Activated T-cell treated with anti-CD3 and anti-CD28 coated beads, Interleukin-2, amount 50 U/mL, for 4 hours (primary cell): ENCODE data around the gene COL18A1. TPM values are rescaled to one million over a fixed set of nuclear protein-coding genes. Genes with fewer than 3 reads are reported as not detected.

Source experiments
- ATAC-seq, 2 donors: fragments of 200-7000 bp; cut with Tn5 transposase; one replicate each; pipeline ENCODE4 v1.10.0; 2021
- DNase-seq: peaks from one replicate; pipeline ENCODE4 v3.0.0-alpha.2; 2020
- H3K27me3 Mint-ChIP-seq: one replicate; pipeline ENCODE4 v1.8.0; 2021; ENCODE audit warnings: low read depth, mixed read lengths
- H3K36me3 Mint-ChIP-seq: one replicate; pipeline ENCODE4 v1.8.0; 2022; ENCODE audit warnings: mixed read lengths; ENCODE audit not compliant: insufficient read depth
- H3K4me1 Mint-ChIP-seq: one replicate; pipeline ENCODE4 v1.8.0; 2021; ENCODE audit warnings: low read depth, mixed read lengths
- H3K4me3 Mint-ChIP-seq: one replicate; pipeline ENCODE4 v1.8.0; 2021; ENCODE audit warnings: mild to moderate bottlenecking, moderate library complexity, mixed read lengths
- H3K9me3 Mint-ChIP-seq: one replicate; pipeline ENCODE4 v1.8.0; 2021; ENCODE audit warnings: mixed read lengths
- total RNA-seq, 3 donors: library from RNA; stranded (reverse); gene quantifications; one replicate each; pipeline ENCODE4 v1.2.1, GENCODE V29; 2021

COL18A1 gene
- total RNA-seq, 3 donors from 2014 or later: 15.0 to 19.9 (median 15.4) TPM

GRCh38 chr21:45407629-45408247, 2.8 kb downstream of the COL18A1 start:
- H3K4me3 Mint-ChIP-seq: no peak overlapping the region
- H3K27me3 Mint-ChIP-seq: peaks cover 44% of the 10 kb centered on the region
- H3K4me1 Mint-ChIP-seq: peaks cover 17% of the 10 kb centered on the region
- H3K36me3 Mint-ChIP-seq: no peaks in the 10 kb centered on the region
- DNase-seq (no peak), ATAC-seq (no peak)
- H3K9me3 Mint-ChIP-seq: no peaks in the 10 kb centered on the region

DNA sequence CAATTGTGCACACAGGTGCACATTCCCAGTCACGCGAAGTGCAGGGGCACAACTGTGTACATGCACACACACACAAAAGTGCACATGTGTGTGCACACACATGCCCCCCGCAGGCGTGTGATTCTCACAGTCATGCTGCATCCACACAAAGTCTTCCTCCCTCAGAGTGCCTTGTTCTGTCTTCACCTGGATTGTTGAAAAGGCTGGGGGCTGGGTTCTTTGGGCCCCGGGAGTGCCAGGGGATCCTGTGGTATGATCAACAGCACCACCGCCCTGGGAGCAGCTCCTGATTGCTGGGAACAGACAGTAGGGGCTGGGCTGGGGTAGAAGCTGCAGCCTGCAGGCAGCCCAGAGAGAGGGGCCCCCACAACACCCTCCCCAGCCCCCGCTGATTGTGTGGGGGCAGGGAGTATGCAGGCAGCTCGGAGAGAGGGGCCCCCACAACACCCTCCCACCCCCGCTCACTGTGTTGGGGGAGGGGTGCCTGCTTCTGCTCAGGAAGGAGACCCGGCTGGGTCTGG, 3.4 kb downstream of the COL18A1 start:
- Mint-ChIP-seq H3K9me3 (no peaks in the 10 kb centered on the region), H3K4me1 (peaks cover 17% of the 10 kb centered on the region), H3K36me3 (no peaks in the 10 kb centered on the region), H3K27me3 (peaks cover 41% of the 10 kb centered on the region), H3K4me3 (no peak overlapping the region)
- DNase-seq (no peak), ATAC-seq (no peak)

DNA sequence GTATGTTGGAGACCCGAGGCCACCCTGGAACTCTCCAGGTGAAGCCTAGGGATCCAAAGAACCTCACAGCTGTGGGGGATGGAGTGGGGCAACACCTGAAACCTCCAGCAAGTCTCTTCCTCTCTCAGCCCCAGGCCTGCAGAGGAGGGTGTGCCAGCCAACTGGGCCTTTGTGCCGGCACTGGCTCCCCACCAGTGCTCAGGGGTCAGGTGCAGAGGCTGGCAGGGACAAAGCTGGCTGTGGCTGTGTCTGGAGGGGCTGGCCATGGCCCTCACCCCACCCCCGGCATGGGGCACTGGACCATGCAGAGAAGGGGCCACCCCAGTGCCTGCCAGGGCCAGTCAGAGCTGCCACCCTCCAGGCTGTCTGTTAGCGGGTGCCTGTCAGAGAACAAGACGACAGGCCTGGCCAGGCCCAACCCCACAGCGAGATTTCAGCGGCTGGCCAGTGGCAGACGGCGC, 3.9 kb downstream of the COL18A1 start:
- ATAC-seq: no peak
- Mint-ChIP-seq H3K9me3 (no peaks in the 10 kb centered on the region), H3K36me3 (no peaks in the 10 kb centered on the region), H3K27me3 (peaks cover 36% of the 10 kb centered on the region), H3K4me3 (no peak overlapping the region), H3K4me1 (peaks cover 12% of the 10 kb centered on the region)
- DNase-seq: no peak

DNA sequence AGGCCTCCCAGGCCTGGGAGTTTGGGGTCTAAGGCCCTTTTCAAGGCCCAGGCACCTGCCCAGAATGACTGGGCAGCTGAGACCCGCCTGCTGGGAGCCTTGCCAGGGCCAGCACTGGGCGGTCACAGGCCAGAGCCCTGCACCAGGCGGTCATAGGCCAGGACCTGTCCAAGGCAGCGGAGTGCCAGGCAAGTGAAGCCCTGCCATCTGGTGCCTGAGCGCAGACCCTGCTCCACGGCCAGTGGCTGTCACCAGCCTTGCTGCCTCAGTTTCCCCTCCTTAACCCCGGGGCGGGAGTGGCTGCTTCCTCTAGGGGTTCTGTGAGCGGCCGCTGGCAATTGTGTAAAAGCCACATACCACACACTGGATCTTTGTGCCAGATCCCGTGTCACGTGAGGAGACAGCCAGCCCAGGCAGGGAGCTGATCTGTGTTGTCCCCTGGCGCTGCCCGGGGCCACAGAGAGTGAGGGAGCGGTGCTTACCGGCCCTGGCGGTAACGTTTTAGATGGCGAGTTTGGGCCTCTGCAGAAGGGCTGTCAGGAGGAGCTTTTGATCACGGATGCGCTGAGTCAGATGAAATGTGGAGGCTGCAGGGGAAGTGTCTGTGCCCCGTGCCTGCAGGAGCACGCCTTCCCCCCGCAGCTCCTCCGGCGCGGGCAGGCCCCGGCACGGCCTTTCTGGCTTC, 4.6 kb downstream of the COL18A1 start:
- DNase-seq: no peak
- no peaks in the 10 kb centered on the region for H3K9me3 Mint-ChIP-seq
- peaks cover 7% of the 10 kb centered on the region for H3K4me1 Mint-ChIP-seq
- H3K36me3 Mint-ChIP-seq: no peaks in the 10 kb centered on the region
- peaks cover 31% of the 10 kb centered on the region for H3K27me3 Mint-ChIP-seq
- H3K4me3 Mint-ChIP-seq: no peak overlapping the region
- no peak for ATAC-seq

- DNase-seq (no peak), ATAC-seq (no peak)
- H3K4me1 Mint-ChIP-seq: peaks cover 7% of the 10 kb centered on the region
- H3K9me3 Mint-ChIP-seq: no peaks in the 10 kb centered on the region
- H3K27me3 Mint-ChIP-seq: peaks cover 31% of the 10 kb centered on the region
- no peaks in the 10 kb centered on the region for H3K36me3 Mint-ChIP-seq
- H3K4me3 Mint-ChIP-seq: no peak overlapping the region
These were observed 5.3 kb downstream of the COL18A1 start for GRCh38 chr21:45410151-45410864.

- no peaks in the 10 kb centered on the region for H3K36me3 Mint-ChIP-seq
- ATAC-seq: no peak
- peaks cover 31% of the 10 kb centered on the region for H3K27me3 Mint-ChIP-seq
- DNase-seq: no peak
- H3K4me3 Mint-ChIP-seq: no peak overlapping the region
- H3K9me3 Mint-ChIP-seq: no peaks in the 10 kb centered on the region
- H3K4me1 Mint-ChIP-seq: peaks cover 6% of the 10 kb centered on the region
These were observed 6.2 kb downstream of the COL18A1 start for GRCh38 chr21:45410865-45411809.

DNA sequence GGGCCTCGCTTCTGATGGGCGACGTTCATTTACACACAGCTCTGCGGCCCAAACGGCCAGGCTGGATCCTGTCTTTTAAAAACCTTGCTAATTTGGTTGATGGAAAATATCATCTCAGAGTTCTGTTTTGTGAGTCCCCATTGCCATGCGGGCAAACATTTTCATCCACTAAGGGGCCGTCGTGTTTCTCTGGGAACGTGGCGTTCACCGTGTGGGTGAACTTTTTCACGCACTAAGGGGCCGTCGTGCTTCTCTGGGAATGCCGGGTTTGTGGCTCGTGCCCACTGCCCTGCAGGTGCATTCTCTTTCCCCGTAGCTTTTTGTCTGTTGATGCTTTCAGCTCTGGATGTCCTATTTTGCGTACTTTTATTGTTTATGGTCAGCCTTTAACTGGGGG, 6.8 kb downstream of the COL18A1 start:
- H3K4me3 Mint-ChIP-seq: no peak overlapping the region

GRCh38 chr21:45412491-45412890, 7.5 kb downstream of the COL18A1 start:
- Mint-ChIP-seq H3K36me3 (no peaks in the 10 kb centered on the region), H3K4me3 (no peak overlapping the region), H3K9me3 (no peaks in the 10 kb centered on the region), H3K27me3 (peaks cover 20% of the 10 kb centered on the region), H3K4me1 (no peaks in the 10 kb centered on the region)
- ATAC-seq (no peak), DNase-seq (no peak)

More for the DNA sequence above, 6.8 kb downstream of the COL18A1 start:
- DNase-seq: no peak
- no peaks in the 10 kb centered on the region for H3K9me3 Mint-ChIP-seq
- peaks cover 25% of the 10 kb centered on the region for H3K27me3 Mint-ChIP-seq
- H3K4me1 Mint-ChIP-seq: no peaks in the 10 kb centered on the region
- H3K36me3 Mint-ChIP-seq: no peaks in the 10 kb centered on the region
- no peak for ATAC-seq

DNA sequence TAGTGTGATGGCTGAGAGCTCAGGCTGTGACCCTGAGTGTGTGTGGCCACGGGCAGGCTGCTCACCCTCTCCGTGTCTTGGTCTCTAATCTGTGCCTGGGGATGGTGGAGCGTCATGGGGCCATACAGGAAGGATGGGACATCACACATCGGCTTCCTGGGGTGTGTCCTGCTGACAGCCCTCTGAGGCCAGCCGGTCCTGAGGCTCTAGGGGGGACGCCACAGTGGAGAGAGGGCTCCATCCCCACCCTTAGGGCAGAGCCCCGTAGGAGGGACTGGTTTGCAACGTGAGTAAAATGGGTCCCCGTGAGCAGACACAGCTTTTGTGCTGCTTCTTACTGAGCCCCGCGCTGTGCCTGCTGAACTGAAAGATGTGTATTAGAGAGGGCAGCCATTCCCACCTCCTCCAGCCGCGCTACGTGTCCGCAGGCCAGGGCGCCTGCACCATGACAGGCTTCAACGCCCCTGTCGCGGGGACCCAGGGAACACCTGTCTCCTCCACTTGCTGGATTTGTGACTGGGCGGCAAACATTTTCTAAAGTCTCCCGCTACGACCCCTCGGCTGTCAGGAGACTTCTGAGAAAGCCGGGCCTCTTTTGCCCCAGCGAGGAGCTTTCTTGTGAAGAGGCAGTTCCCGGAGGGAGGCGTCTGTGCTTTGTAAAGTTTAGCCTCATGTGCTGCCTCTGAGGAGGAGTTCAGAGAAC, 8.1 kb downstream of the COL18A1 start:
- Mint-ChIP-seq H3K4me1 (no peaks in the 10 kb centered on the region), H3K4me3 (no peak overlapping the region), H3K27me3 (peaks cover 14% of the 10 kb centered on the region), H3K9me3 (no peaks in the 10 kb centered on the region), H3K36me3 (no peaks in the 10 kb centered on the region)
- no peak for DNase-seq
- ATAC-seq: no peak

DNA sequence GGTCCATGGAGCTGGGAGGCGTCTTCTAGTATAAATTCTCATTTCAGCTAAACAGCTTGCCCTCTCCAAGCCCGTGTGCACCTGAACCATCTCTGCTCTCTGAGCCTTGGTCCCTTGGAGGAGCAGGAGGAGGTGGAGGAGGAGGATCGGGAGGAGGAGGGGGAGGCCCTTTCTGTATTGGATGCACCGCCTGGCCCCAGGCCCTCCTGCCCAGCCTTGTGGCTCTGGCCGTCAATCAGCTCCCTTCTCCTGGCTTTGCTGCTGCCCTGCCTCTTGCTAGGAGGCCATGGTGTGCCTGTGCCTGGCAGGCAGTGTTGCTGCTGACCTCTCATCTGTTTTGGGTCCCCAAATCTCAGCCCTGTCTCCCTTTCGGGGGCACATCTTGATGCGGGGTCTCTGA, 9.0 kb downstream of the COL18A1 start:
- no peaks in the 10 kb centered on the region for H3K4me1 Mint-ChIP-seq
- no peaks in the 10 kb centered on the region for H3K36me3 Mint-ChIP-seq
- H3K27me3 Mint-ChIP-seq: peaks cover 10% of the 10 kb centered on the region
- ATAC-seq: no peak
- H3K4me3 Mint-ChIP-seq: no peak overlapping the region
- no peak for DNase-seq
- no peaks in the 10 kb centered on the region for H3K9me3 Mint-ChIP-seq

DNA sequence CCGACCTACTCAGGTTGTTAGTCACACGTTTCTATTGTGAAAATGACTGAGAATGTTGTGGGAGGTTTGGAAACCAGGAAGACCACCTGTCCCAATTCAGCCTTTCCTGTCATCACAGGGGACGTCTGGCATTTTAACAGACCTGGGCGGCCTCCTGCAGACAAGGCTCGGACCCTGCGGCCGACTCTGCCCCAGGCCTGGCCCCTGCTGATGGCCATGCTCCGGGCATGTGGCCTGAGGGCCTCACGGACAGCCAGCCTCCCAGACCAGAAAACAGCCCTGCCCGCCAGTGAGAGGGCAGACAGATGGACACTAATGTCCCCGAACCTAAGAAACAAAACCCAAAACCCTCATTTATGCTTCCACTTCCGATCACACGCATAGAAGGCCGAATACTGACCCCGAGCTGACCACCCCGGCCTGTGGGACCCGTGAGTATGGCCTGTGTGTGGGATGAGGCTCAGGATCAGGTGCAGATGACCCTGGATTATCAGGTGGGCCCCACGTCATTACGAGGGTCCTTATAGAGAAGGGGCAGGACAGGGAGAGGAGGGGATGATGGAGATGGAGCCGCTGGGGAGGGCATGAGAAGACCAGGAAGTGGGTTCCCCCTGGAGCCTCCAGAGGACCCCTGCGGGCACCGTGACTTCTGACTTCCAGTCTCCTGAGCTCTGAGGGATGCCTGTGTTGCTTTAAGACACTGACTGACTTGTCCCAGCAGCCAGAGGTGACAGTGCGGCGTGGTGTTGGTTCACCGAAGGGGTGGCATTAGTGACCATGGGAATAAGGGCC, 9.6 kb downstream of the COL18A1 start:
- ATAC-seq: no peak
- H3K36me3 Mint-ChIP-seq: no peaks in the 10 kb centered on the region
- H3K4me1 Mint-ChIP-seq: no peaks in the 10 kb centered on the region
- no peak overlapping the region for H3K4me3 Mint-ChIP-seq
- DNase-seq: no peak
- H3K27me3 Mint-ChIP-seq: peaks cover 5% of the 10 kb centered on the region
- no peaks in the 10 kb centered on the region for H3K9me3 Mint-ChIP-seq

- Mint-ChIP-seq H3K4me1 (no peaks in the 10 kb centered on the region), H3K27me3 (peaks cover 5% of the 10 kb centered on the region), H3K4me3 (no peak overlapping the region), H3K36me3 (no peaks in the 10 kb centered on the region), H3K9me3 (no peaks in the 10 kb centered on the region)
- no peak for DNase-seq
- ATAC-seq: no peak
These were observed 10.4 kb downstream of the COL18A1 start for GRCh38 chr21:45415188-45415942.
